OCI-LY3 (cell line): ENCODE data around the gene DIP2C.
"Not testable (repeated sequence)": the region's sequence is repeated elsewhere in the genome, so short reads cannot be mapped to it uniquely, and the experiment has no call there.

ENCODE experiments used
- H2AFZ ChIP-seq: fragments of 200-600, 300-600 bp; shearing (Covaris generic); 2 replicates; pipeline ENCODE4 v1.6.0; 2014; ENCODE audit warnings: antibody characterized with exemption, low read depth, low read length
- H3K27ac ChIP-seq: fragments of 200-600, 300-600 bp; sonication (generic); 2 replicates; pipeline ENCODE4 v1.5.1; 2014; ENCODE audit warnings: mild to moderate bottlenecking, low read length, moderate library complexity, mixed read lengths
- H3K27me3 ChIP-seq: fragments of 200-600, 300-600 bp; sonication (generic); 2 replicates; pipeline ENCODE4 v1.6.1; 2014; ENCODE audit warnings: low read depth, low read length, mixed read lengths
- H3K36me3 ChIP-seq: fragments of 200-600, 300-600 bp; sonication (generic); replicated peaks from 2 replicates; pipeline ENCODE3; 2014; ENCODE audit warnings: low read depth, low read length, mixed read lengths
- H3K4me1 ChIP-seq: fragments of 300-600, 200-600 bp; sonication (generic); 2 replicates; pipeline ENCODE4 v1.6.1; 2014; ENCODE audit warnings: low read length, mixed read lengths
- H3K4me2 ChIP-seq: fragments of 200-600, 300-600 bp; sonication (generic); 2 replicates; pipeline ENCODE4 v1.6.1; 2014; ENCODE audit warnings: low read length, mixed read lengths
- H3K4me3 ChIP-seq: fragments of 300-600, 200-600 bp; sonication (generic); 2 replicates; pipeline ENCODE4 v1.5.1; 2014; ENCODE audit warnings: antibody characterized with exemption, mild to moderate bottlenecking, low read length, moderate library complexity
- H3K79me2 ChIP-seq: fragments of 300-600, 200-600 bp; shearing (Covaris generic); 2 replicates; pipeline ENCODE4 v1.6.1; 2014; ENCODE audit warnings: mild to moderate bottlenecking, low read length, mixed read lengths
- H3K9ac ChIP-seq: fragments of 300-600, 200-600 bp; shearing (Covaris generic); 2 replicates; pipeline ENCODE4 v1.6.0; 2014; ENCODE audit warnings: mild to moderate bottlenecking, low read length, moderate library complexity
- H3K9me3 ChIP-seq: fragments of 200-600, 300-600 bp; shearing (Covaris generic); 2 replicates; pipeline ENCODE4 v1.6.1; 2014; ENCODE audit warnings: low read length, mixed read lengths; ENCODE audit not compliant: insufficient read depth
- H4K20me1 ChIP-seq: fragments of 200-600, 300-600 bp; sonication (generic); 2 replicates; pipeline ENCODE4 v1.6.1; 2016; ENCODE audit warnings: low read length, mixed read lengths; ENCODE audit not compliant: insufficient read depth
- CTCF ChIP-seq: fragments of 200-600, 300-600 bp; sonication (generic); IDR thresholded peaks from 2 replicates; pipeline ENCODE4 v1.5.1; 2014; ENCODE audit warnings: antibody characterized with exemption, low read length, low read depth
- EZH2phosphoT487 ChIP-seq: fragments of 200-600 bp; shearing (Covaris generic); IDR thresholded peaks from 2 replicates; pipeline ENCODE4 v1.6.1; 2018; ENCODE audit warnings: antibody characterized with exemption, mixed run types, low read depth

Gene DIP2C

DNA sequence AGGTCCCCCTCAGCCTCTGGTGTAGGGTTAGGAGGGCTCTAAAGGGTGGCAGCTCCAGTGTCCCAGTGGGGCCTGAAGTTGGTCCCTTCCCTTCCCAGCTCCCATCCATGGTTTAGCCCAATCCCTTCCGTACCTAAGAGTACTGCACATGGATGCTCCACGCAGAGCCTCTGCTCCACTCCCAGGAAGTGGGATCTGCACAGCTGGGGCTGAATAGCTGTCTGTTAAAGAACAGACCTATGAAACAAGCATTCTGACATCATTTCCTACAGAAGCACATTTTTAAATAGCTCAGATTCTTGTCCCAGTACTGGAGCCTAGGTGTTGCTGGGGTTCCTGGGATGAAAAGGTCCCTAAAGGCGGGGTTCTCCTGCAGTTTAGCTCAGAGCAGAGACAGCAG lies 418.3 kb downstream of the DIP2C start:
- no peak overlapping the region for H3K27ac ChIP-seq
- no peaks in the 10 kb centered on the region for H3K9me3 ChIP-seq
- H3K4me3 ChIP-seq: no peak overlapping the region
- H3K4me2 ChIP-seq: no peak overlapping the region
- H3K9ac ChIP-seq: no peak overlapping the region
- H2AFZ ChIP-seq: no peak overlapping the region
- no peaks in the 10 kb centered on the region for H3K4me1 ChIP-seq
- no peaks in the 10 kb centered on the region for H3K79me2 ChIP-seq
- TF ChIP-seq CTCF (no peak), EZH2phosphoT487 (no peak)
- H4K20me1 ChIP-seq: no peaks in the 10 kb centered on the region
- H3K36me3 ChIP-seq: no peaks in the 10 kb centered on the region
- H3K27me3 ChIP-seq: no peaks in the 10 kb centered on the region

DNA sequence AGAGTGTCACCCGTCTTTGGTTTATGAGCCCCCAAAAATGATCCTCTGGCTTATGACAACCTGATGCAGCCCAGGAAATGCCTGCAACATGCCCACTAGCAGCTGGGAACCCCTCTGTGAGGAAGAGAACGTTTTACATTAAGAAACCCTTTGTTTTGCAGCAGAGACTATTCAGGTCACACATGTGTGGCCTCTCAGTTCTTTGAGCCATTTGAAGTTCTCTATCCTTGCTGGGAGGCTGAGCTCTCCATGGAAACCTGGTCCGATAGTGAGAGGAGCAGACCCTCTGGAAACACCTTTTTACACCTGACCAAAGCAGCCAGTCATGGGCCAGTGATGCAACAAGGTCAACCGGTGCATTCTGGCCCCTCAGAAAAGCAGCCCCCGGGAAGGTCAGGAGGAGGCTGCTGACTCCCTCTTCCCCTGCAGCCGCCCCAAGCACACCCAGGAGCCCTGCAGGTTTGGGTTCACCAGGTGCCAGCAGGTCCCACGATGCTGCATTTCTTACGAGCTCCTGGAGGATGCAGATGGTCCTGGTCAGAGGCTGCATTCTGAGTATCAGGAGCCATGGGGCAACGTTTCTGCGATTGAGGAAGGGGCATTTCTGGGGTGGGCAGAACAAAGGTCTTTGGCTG lies 419.9 kb downstream of the DIP2C start:
- Histone ChIP-seq H3K79me2 (no peaks in the 10 kb centered on the region), H3K4me2 (no peak overlapping the region), H3K27me3 (no peaks in the 10 kb centered on the region), H3K36me3 (no peaks in the 10 kb centered on the region), H2AFZ (no peak overlapping the region), H3K9ac (no peak overlapping the region), H3K4me1 (no peaks in the 10 kb centered on the region), H3K9me3 (no peaks in the 10 kb centered on the region), H3K4me3 (no peak overlapping the region), H4K20me1 (no peaks in the 10 kb centered on the region), H3K27ac (no peak overlapping the region)
- TF ChIP-seq EZH2phosphoT487 (no peak), CTCF (no peak)

DNA sequence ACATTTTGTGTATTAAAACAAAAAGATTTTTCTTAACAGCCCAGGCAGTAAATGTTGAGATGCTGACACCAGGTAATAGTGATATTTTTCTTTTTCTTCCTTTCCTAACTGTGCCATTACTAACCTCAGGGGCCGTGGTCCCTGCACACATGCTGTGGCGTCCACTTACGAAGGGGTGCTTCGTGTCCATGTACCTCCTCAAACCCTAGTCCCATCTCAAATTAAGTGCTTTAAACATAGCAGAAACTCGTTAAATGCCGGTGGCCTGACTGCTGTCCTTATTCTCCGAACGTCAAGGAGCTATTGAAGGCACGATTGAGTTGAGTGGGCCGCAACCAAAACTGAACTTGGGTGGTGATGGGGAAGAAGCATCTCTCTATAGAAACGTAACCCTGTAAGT lies 421.8 kb downstream of the DIP2C start:
- Histone ChIP-seq H3K27me3 (no peaks in the 10 kb centered on the region), H3K4me3 (no peak overlapping the region), H3K4me2 (no peak overlapping the region), H3K36me3 (no peaks in the 10 kb centered on the region), H3K4me1 (no peaks in the 10 kb centered on the region), H3K79me2 (no peaks in the 10 kb centered on the region), H3K9ac (no peak overlapping the region), H4K20me1 (no peaks in the 10 kb centered on the region), H3K27ac (no peak overlapping the region), H3K9me3 (no peaks in the 10 kb centered on the region), H2AFZ (no peak overlapping the region)
- TF ChIP-seq EZH2phosphoT487: no peak
- no peak for TF ChIP-seq CTCF

DNA sequence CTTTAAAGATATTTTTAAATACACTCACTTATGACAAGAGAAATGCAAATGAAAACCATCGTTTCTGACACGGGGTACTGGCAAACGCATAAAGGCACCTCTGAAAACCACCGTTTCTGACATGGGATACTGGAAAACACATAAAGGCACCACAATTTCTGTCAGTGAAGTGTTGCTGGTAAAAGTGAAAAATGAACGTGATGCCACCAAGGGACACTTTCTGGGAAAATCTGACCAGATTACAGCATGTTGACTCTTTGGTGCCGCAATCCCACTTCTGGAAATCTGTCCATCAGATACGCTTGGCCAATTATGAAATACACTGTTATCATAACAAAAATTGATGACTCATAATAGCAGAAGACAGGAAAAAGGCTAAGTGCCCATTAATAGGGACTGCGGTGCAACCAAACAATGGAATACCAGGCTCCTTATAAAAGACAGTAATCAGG lies 422.5 kb downstream of the DIP2C start:
- no peak overlapping the region for H2AFZ ChIP-seq
- no peak overlapping the region for H3K27ac ChIP-seq
- H4K20me1 ChIP-seq: no peaks in the 10 kb centered on the region
- TF ChIP-seq EZH2phosphoT487: no peak
- no peak for TF ChIP-seq CTCF
- no peaks in the 10 kb centered on the region for H3K79me2 ChIP-seq
- H3K36me3 ChIP-seq: no peaks in the 10 kb centered on the region
- no peaks in the 10 kb centered on the region for H3K4me1 ChIP-seq
- H3K4me3 ChIP-seq: no peak overlapping the region
- H3K9me3 ChIP-seq: no peaks in the 10 kb centered on the region
- H3K4me2 ChIP-seq: no peak overlapping the region
- H3K9ac ChIP-seq: no peak overlapping the region
- no peaks in the 10 kb centered on the region for H3K27me3 ChIP-seq

GRCh38 chr10:265816-266588 lies 423.5 kb downstream of the DIP2C start:
- not testable (repeated sequence) for H3K4me3 ChIP-seq, H3K27ac ChIP-seq, H4K20me1 ChIP-seq, H3K27me3 ChIP-seq, H3K9ac ChIP-seq, H3K36me3 ChIP-seq, H3K4me1 ChIP-seq, H3K9me3 ChIP-seq, H3K4me2 ChIP-seq, H3K79me2 ChIP-seq, H2AFZ ChIP-seq

GRCh38 chr10:265074-265440 lies 424.4 kb downstream of the DIP2C start:
- not testable (repeated sequence) for H3K4me3 ChIP-seq, H3K9ac ChIP-seq, H2AFZ ChIP-seq, H3K4me1 ChIP-seq, H3K79me2 ChIP-seq, H3K27me3 ChIP-seq, H4K20me1 ChIP-seq, H3K9me3 ChIP-seq, H3K36me3 ChIP-seq, H3K27ac ChIP-seq, H3K4me2 ChIP-seq
